ENCODE measurements around the gene HOXD3.

The HOXD3 gene

DNA sequence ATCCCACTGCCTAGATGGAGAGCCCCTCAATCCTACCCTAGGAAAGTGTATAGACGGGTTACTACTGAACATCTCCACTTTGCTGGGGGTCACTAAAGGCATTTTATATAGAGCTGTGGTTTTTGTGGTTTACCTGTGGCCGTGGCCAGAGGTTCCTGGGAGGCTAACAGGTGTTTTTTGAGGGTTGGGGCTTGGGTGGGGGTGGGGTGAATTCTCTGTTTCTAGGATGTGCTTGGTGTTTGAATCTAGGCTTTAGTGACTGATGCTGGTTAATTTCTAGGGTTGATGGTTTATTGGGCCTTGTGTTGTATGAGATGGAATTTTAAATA is 19.9 kb upstream of the HOXD3 start:
- no peak overlapping the region for H3K4me3 ChIP-seq (ENCODE audit: low read depth, low read length)

DNA sequence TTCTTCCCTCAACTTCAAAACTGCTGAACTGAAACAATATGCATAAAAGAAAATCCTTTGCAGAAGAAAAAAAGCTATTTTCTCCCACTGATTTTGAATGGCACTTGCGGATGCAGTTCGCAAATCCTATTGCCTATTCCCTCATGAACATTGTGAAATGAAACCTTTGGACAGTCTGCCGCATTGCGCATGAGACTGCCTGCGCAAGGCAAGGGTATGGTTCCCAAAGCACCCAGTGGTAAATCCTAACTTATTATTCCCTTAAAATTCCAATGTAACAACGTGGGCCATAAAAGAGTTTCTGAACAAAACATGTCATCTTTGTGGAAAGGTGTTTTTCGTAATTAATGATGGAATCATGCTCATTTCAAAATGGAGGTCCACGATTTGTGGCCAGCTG is 19.2 kb upstream of the HOXD3 start:
- TF ChIP-seq, protein P1, sequence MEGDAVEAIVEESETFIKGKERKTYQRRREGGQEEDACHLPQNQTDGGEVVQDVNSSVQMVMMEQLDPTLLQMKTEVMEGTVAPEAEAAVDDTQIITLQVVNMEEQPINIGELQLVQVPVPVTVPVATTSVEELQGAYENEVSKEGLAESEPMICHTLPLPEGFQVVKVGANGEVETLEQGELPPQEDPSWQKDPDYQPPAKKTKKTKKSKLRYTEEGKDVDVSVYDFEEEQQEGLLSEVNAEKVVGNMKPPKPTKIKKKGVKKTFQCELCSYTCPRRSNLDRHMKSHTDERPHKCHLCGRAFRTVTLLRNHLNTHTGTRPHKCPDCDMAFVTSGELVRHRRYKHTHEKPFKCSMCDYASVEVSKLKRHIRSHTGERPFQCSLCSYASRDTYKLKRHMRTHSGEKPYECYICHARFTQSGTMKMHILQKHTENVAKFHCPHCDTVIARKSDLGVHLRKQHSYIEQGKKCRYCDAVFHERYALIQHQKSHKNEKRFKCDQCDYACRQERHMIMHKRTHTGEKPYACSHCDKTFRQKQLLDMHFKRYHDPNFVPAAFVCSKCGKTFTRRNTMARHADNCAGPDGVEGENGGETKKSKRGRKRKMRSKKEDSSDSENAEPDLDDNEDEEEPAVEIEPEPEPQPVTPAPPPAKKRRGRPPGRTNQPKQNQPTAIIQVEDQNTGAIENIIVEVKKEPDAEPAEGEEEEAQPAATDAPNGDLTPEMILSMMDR (IDR thresholded peaks at IDR 0.05; ENCODE audit: borderline replicate concordance, insufficient read depth, low read depth, low read length), result no peak
- no peak overlapping the region for H3K4me3 ChIP-seq (ENCODE audit: low read depth, low read length)

More for the DNA sequence above, 19.9 kb upstream of the HOXD3 start:
- TF ChIP-seq, protein P1 (IDR thresholded peaks at IDR 0.05; ENCODE audit: borderline replicate concordance, insufficient read depth, low read depth, low read length), result no peak

DNA sequence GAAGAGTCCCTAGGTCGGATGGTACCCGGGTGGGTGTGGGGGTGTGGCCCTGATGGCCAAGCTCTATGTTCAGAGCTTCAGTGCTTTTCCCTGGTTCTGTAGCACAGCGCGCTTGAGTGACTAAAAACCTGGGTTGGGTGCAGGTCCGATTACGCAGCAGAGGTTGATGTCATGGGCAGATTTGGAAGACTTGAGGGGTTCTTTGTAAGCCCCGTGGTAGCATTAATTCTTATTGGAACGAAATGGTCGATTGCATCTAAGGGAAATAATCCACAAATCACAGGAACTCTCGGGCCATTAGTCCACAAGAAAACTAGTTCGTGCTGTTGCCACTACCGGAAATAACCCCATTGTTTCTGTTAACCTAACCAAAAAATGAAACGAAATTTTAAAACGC is 18.6 kb upstream of the HOXD3 start:
- no peak overlapping the region for H3K4me3 ChIP-seq (ENCODE audit: low read depth, low read length)
- TF ChIP-seq, protein P1 (IDR thresholded peaks at IDR 0.05; ENCODE audit: borderline replicate concordance, insufficient read depth, low read depth, low read length), result no peak

DNA sequence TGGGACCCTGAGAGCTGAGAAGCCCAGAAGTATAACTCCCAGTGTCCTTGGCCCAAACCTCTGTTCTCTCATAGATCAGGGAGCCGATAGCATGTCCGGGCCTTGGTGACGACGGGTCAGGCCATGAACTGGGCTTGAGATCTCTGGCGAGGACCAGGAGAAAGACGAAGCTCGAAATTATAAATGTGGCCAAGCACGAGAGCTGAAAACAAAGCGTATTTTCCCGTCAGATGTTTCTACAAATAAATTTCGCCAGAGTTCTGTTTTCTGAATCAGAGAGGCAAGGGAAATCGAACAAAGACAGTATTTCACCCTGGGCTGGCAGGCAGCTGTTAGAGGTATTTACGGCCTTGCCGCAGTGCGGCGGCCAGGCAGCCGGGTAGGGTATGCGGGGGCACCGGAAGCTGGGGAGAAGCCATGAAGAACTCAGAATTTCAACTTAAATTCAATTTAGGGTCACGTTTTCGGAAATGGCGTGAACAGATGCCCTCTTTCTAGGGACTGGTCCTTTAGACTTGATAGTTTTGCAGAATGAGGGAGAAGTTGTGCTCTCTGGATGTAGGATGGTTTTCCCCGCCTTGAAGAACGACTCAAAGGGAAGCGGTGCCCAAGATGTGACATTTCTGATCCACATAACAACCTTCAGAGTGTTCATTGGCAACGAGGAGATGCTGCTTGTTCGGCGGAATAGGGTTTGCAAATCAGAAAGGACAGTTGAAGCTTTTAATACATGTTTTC is 18.0 kb upstream of the HOXD3 start:
- TF ChIP-seq, protein P1 (IDR thresholded peaks at IDR 0.05; ENCODE audit: borderline replicate concordance, insufficient read depth, low read depth, low read length), result no peak
- no peak overlapping the region for H3K4me3 ChIP-seq (ENCODE audit: low read depth, low read length)

DNA sequence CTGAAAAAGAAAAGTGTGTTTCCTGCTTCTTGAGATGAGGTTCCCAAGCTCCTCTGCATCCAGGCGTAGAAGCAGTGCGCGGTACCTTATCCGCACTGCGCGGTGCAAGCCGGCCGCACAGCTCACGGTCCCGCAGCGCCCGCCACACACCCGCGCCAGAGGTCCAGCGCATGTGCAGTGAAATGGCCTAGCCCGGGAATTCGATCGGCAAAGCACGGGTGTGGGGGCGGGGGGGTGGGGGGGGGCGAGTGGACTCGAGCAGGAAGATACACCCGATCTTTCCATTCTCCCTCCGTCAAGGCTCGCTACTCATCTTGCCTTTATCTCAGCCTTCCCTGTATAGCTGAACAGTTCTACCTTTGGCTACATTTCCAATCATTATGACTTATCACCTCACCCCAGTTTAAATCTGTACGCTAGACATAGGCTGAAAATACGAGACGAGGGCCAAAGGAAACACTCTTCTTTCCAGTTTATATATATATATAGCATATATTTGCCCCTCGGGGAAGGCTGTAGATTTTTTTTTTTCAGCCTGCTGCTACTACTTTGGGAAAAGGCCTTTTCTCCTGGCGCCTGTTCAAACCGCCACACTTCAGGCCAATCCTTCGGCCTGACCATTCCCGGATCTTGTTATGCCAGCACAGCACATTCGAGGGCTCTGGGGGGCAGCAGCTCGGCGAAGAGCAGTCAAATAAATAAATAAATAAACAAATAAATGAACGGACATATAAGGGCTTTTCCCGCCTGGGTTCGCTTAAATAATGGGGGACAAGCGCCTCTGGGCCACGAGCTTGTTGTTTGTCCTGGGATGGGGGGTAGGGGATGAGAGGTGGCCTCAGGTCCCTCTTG is 17.2 kb upstream of the HOXD3 start:
- TF ChIP-seq, protein P1 (IDR thresholded peaks at IDR 0.05; ENCODE audit: borderline replicate concordance, insufficient read depth, low read depth, low read length), result no peak
- H3K4me3 ChIP-seq (ENCODE audit: low read depth, low read length), result peak overlapping the region; percentile 27

DNA sequence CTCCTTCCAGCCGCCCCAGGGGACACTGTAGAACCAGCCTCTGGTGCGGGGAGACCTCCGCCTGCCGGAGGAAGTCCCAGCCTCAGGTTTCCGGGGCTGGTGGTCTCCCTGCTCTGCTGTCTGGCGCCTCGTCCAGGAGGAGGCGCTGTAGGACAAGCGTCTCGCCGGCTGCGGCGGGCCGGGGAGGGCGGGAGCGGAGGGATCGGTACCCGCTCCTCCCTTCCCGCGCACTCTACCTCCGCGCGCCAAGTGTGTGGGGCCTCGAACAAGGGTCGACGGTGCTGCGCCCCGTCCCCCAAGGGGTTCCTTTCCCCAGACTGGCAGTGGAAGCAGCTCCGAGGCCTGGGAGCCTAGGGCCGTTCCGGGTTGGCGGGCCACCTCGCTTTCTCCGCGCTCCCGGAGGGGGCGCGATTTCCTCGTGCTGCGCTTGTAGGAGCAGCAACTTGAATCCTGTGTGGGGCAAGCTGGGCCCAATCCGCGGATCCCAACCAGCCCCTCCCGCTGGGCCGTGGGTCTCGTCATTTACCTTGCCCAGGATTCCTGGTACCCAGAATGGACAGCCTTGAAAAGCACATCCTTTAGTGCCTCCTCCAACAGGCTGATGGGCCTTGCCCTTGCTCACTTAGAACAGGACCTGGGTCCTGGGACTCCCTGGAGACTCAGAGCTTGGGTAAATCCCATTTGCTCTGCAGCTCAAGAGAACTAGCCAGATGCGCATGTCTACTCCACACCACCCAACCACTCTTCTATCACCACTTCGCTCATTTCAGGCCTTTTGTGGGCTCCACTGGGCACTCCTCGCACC is 16.4 kb upstream of the HOXD3 start:
- TF ChIP-seq, protein P1 (IDR thresholded peaks at IDR 0.05; ENCODE audit: borderline replicate concordance, insufficient read depth, low read depth, low read length), result peak; percentile 91
- H3K4me3 ChIP-seq (ENCODE audit: low read depth, low read length), result peak overlapping the region; percentile 58
